ENCODE results near the gene SPATC1L.

DNA sequence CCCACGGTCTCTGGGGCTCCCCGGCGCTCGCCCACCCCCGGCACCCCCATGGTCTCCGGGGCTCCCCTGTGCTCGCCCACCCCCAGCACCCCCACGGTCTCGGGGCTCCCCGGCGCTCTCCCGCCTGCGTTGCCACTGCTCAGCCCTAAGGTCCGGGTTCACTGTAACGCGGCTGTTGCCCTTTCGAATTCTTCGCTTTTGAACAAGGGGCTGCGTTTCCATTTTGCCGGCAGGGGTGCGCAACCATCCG is 23.7 kb downstream of the SPATC1L start:
- TF ChIP-seq, protein P1, sequence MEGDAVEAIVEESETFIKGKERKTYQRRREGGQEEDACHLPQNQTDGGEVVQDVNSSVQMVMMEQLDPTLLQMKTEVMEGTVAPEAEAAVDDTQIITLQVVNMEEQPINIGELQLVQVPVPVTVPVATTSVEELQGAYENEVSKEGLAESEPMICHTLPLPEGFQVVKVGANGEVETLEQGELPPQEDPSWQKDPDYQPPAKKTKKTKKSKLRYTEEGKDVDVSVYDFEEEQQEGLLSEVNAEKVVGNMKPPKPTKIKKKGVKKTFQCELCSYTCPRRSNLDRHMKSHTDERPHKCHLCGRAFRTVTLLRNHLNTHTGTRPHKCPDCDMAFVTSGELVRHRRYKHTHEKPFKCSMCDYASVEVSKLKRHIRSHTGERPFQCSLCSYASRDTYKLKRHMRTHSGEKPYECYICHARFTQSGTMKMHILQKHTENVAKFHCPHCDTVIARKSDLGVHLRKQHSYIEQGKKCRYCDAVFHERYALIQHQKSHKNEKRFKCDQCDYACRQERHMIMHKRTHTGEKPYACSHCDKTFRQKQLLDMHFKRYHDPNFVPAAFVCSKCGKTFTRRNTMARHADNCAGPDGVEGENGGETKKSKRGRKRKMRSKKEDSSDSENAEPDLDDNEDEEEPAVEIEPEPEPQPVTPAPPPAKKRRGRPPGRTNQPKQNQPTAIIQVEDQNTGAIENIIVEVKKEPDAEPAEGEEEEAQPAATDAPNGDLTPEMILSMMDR (IDR thresholded peaks at IDR 0.05; ENCODE audit: low read depth, low read length), result no peak
- TF ChIP-seq POLR2A (IDR thresholded peaks at IDR 0.05; ENCODE audit: extremely low read depth, insufficient read length), result no peak

Data from NB4 (cell line).